ENCODE measurements around the gene TMEM91.

- TF ChIP-seq, protein P1, sequence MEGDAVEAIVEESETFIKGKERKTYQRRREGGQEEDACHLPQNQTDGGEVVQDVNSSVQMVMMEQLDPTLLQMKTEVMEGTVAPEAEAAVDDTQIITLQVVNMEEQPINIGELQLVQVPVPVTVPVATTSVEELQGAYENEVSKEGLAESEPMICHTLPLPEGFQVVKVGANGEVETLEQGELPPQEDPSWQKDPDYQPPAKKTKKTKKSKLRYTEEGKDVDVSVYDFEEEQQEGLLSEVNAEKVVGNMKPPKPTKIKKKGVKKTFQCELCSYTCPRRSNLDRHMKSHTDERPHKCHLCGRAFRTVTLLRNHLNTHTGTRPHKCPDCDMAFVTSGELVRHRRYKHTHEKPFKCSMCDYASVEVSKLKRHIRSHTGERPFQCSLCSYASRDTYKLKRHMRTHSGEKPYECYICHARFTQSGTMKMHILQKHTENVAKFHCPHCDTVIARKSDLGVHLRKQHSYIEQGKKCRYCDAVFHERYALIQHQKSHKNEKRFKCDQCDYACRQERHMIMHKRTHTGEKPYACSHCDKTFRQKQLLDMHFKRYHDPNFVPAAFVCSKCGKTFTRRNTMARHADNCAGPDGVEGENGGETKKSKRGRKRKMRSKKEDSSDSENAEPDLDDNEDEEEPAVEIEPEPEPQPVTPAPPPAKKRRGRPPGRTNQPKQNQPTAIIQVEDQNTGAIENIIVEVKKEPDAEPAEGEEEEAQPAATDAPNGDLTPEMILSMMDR (IDR thresholded peaks at IDR 0.05; ENCODE audit: low read length), result no peak
- no peak for TF ChIP-seq EZH2phosphoT487 (IDR thresholded peaks at IDR 0.05; ENCODE audit: low read length)
Measured at GRCh38 chr19:41392775-41393174, 16.4 kb downstream of the TMEM91 start.
